SK-N-SH (cell line): ENCODE measurements around the gene SNAI1. TPM values are rescaled to one million over a fixed set of nuclear protein-coding genes. Genes with fewer than 3 reads are reported as not detected.

Experiments used
- CTCF ChIA-PET: fragments of 300-600, 350-600 bp; formaldehyde crosslinking; extraction: SDS; loops from one replicate; lab custom pipeline; 2021; lab: Yijun Ruan, JAX
- POLR2A ChIA-PET: fragments of 350-600 bp; sonication (Branson Sonifier 250); formaldehyde crosslinking; extraction: SDS; loops from one replicate; lab custom pipeline; 2020; ENCODE audit warnings: antibody characterized with exemption, inconsistent platforms; lab: Yijun Ruan, JAX
- DNase-seq: peaks from one replicate; pipeline ENCODE4 v3.0.0; 2012
- H2AFZ ChIP-seq: fragments of 200-600 bp; sonication (generic); 2 replicates; pipeline ENCODE4 v1.8.1; 2016; ENCODE audit warnings: antibody characterized with exemption, mild to moderate bottlenecking, low read depth
- H3F3A ChIP-seq: fragments of 200-600 bp; sonication (generic); replicated peaks from 2 replicates; pipeline ENCODE3; 2016; ENCODE audit warnings: antibody characterized with exemption, mild to moderate bottlenecking; ENCODE audit not compliant: insufficient read depth
- H3K27ac ChIP-seq, 2 experiments: fragments of 200-500 bp in 1 of 2; fragments of 200-600 bp in 1 of 2; sonication (Bioruptor generic) in 1 of 2; sonication (generic), shearing (Covaris generic) in 1 of 2; 2 replicates each; pipeline versions ENCODE4 v1.5.1 to v1.6.1; 2014 to 2016; ENCODE audit warnings: low read depth in 2 of 2, inconsistent platforms in 1 of 2, low read length in 1 of 2, mild to moderate bottlenecking in 1 of 2, mixed read lengths in 1 of 2
- H3K27me3 ChIP-seq: fragments of 200-600 bp; sonication (generic), shearing (Covaris generic); 2 replicates; pipeline ENCODE4 v1.6.1; 2016; ENCODE audit warnings: mixed run types; ENCODE audit not compliant: insufficient read depth
- H3K36me3 ChIP-seq, 2 experiments: fragments of 200-500 bp in 1 of 2; fragments of 200-600 bp in 1 of 2; sonication (Bioruptor generic) in 1 of 2; sonication (generic) in 1 of 2; replicated peaks in 1 of 2; 2 replicates each; pipeline versions ENCODE3 to v1.5.1; 2014 to 2016; ENCODE audit warnings: low read length in 1 of 2, mild to moderate bottlenecking in 1 of 2; ENCODE audit not compliant: insufficient read depth in 2 of 2, control insufficient read depth in 1 of 2
- H3K4me1 ChIP-seq, 2 experiments: fragments of 200-500 bp in 1 of 2; fragments of 200-600 bp in 1 of 2; sonication (Bioruptor generic) in 1 of 2; sonication (generic), shearing (Covaris generic) in 1 of 2; 2 replicates each; pipeline versions ENCODE4 v1.5.1 to v1.6.1; 2014 to 2016; ENCODE audit warnings: low read depth in 1 of 2, low read length in 1 of 2, mixed run types in 1 of 2; ENCODE audit not compliant: insufficient read depth in 2 of 2, control insufficient read depth in 1 of 2
- H3K4me2 ChIP-seq: fragments of 200-600 bp; sonication (generic), shearing (Covaris generic); 2 replicates; pipeline ENCODE4 v1.6.1; 2017; ENCODE audit warnings: mixed run types
- H3K4me3 ChIP-seq, 2 experiments: fragments of 200-500 bp in 1 of 2; fragments of 200-600 bp in 1 of 2; sonication (Bioruptor generic) in 1 of 2; sonication (generic), shearing (Covaris generic) in 1 of 2; 2 replicates each; pipeline versions ENCODE4 v1.5.1 to v1.8.1; 2014 to 2016; ENCODE audit warnings: low read depth in 2 of 2, inconsistent platforms in 1 of 2, low read length in 1 of 2, mild to moderate bottlenecking in 1 of 2, mixed read lengths in 1 of 2, moderate library complexity in 1 of 2
- H3K79me2 ChIP-seq: fragments of 200-600 bp; sonication (generic); 2 replicates; pipeline ENCODE4 v1.8.1; 2017; ENCODE audit warnings: mild to moderate bottlenecking; ENCODE audit not compliant: insufficient read depth
- H3K9ac ChIP-seq: fragments of 200-600 bp; sonication (generic); 2 replicates; pipeline ENCODE4 v1.6.1; 2017; ENCODE audit warnings: mixed run types
- H3K9me2 ChIP-seq: fragments of 200-600 bp; sonication (generic); 2 replicates; pipeline ENCODE4 v1.6.1; 2017; ENCODE audit warnings: mixed run types
- H3K9me3 ChIP-seq: fragments of 200-600 bp; sonication (generic); 2 replicates; pipeline ENCODE4 v1.6.1; 2017; ENCODE audit warnings: mixed run types, mild to moderate bottlenecking, moderate library complexity
- H4K20me1 ChIP-seq: fragments of 200-600 bp; sonication (generic); 2 replicates; pipeline ENCODE4 v1.6.1; 2017; ENCODE audit warnings: mild to moderate bottlenecking, mixed run types; ENCODE audit not compliant: insufficient read depth
- CHD2 ChIP-seq: fragments of 150-350 bp; IDR thresholded peaks from 2 replicates; pipeline ENCODE4 v1.6.1; 2018; ENCODE audit warnings: low read length; ENCODE audit not compliant: partially characterized antibody
- EP300 ChIP-seq, 2 experiments: IDR thresholded peaks; 2 replicates each; pipeline versions ENCODE4 v1.4.0 to v1.6.1; 2012; ENCODE audit warnings: borderline replicate concordance in 1 of 2, low read depth in 1 of 2, low read length in 1 of 2
- EZH2phosphoT487 ChIP-seq: fragments of 200-600 bp; sonication (generic); IDR thresholded peaks from 2 replicates; pipeline ENCODE4 v1.6.1; 2017; ENCODE audit warnings: low read depth, mixed run types, mild to moderate bottlenecking, antibody characterized with exemption, moderate library complexity, borderline replicate concordance
- FOSL2 ChIP-seq: IDR thresholded peaks from 2 replicates; pipeline ENCODE4 v1.4.0; 2012; ENCODE audit warnings: low read depth, mild to moderate bottlenecking, moderate library complexity, borderline replicate concordance
- GABPA ChIP-seq: IDR thresholded peaks from 2 replicates; pipeline ENCODE4 v1.4.0; 2012; ENCODE audit warnings: low read depth, mild to moderate bottlenecking
- JUND ChIP-seq: IDR thresholded peaks from 2 replicates; pipeline ENCODE4 v1.4.0; 2012
- MEF2A ChIP-seq: IDR thresholded peaks from 2 replicates; pipeline ENCODE4 v1.4.0; 2012; ENCODE audit warnings: low read depth, borderline replicate concordance
- NRF1 ChIP-seq: IDR thresholded peaks from 2 replicates; pipeline ENCODE4 v1.6.1; 2012; ENCODE audit warnings: low read depth, mild to moderate bottlenecking, low read length
- POLR2AphosphoS5 ChIP-seq: IDR thresholded peaks from 2 replicates; pipeline ENCODE4 v1.6.1; 2012; ENCODE audit warnings: low read depth, low read length
- TAF1 ChIP-seq: IDR thresholded peaks from 2 replicates; pipeline ENCODE4 v1.6.1; 2012; ENCODE audit warnings: low read depth, mild to moderate bottlenecking, low read length, moderate library complexity, borderline replicate concordance
- TCF12 ChIP-seq: IDR thresholded peaks from 2 replicates; pipeline ENCODE4 v1.4.0; 2012
- YY1 ChIP-seq: IDR thresholded peaks from 2 replicates; pipeline ENCODE4 v1.4.0; 2012; ENCODE audit warnings: low read depth, mild to moderate bottlenecking
- WGBS: methylation state at CpG from one replicate; pipeline ENCODE4 v1.1.6; 2017; ENCODE audit warnings: low lambda C conversion rate; 5-methylcytosine and 5-hydroxymethylcytosine counted together
- polyA plus RNA-seq, 3 experiments: library from polyadenylated mRNA; depleted of rRNA; stranded (reverse); fragments of >200 nt; gene quantifications; 2 replicates each; pipeline ENCODE4 v1.2.3, GENCODE V29; 2012
- TF ChIP-seq, protein P1 (sequence below): fragments of 200-600 bp; sonication (generic); IDR thresholded peaks from 2 replicates; pipeline ENCODE4 v1.6.1; 2017; ENCODE audit warnings: antibody characterized with exemption, mild to moderate bottlenecking, moderate library complexity
- TF ChIP-seq, protein P2 (sequence below): fragments of 150-350 bp; IDR thresholded peaks from 2 replicates; pipeline ENCODE4 v1.6.1; 2017; ENCODE audit warnings: antibody characterized with exemption, low read length, low read depth, borderline replicate concordance
- TF ChIP-seq, protein P3 (sequence below): IDR thresholded peaks from 2 replicates; pipeline ENCODE4 v1.6.1; 2012; ENCODE audit warnings: mild to moderate bottlenecking, low read depth, low read length, moderate library complexity
- TF ChIP-seq, protein P4 (sequence below): IDR thresholded peaks from 2 replicates; pipeline ENCODE4 v1.4.0; 2012; ENCODE audit warnings: low read depth

SNAI1 gene
- polyA plus RNA-seq, 1 of the 3 experiments (the other 2 are of a cell fraction): 6.2 TPM

DNA sequence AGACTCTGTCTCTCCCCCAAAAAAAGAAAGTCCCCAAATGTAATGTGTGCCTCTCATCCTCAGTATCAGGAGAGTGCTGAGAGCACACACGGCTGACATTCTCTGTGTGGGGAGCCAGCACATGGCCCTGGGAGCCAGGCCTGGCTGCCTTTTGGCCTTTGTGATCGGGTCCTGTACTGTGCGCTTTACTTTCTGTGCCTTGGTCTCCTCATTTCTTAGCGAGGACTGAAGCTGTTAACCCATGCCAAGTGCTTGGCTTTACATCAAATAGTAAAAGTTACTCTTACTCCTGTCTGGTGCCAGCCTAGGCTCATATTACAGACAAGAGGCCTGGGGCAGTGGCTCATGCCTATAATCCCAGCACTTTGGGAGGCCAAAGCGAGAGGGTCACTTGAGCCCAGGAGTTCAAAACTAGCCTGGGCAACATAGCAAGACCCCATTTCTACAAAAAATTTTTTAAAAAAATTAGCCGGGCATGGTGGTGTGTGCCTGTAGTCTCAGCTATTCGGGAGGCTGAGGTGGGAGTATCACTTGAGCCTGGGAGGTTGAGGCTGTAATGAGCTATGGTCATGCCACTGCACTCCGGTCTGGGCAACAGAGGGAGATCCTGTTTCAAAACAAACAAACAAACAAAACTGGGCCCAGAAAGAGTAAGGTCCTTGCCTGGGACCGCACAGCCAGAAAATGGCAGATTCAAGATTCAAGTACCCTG lies 50.3 kb downstream of the SNAI1 start:
- POLR2A ChIA-PET: no interaction called here
- peaks cover 30 to 31% of the 10 kb centered on the region in 2 experiments; a peak in 3 of 4 replicates for H3K4me1 ChIP-seq

More for the DNA sequence above, 50.3 kb downstream of the SNAI1 start:
- TF ChIP-seq, protein P1, sequence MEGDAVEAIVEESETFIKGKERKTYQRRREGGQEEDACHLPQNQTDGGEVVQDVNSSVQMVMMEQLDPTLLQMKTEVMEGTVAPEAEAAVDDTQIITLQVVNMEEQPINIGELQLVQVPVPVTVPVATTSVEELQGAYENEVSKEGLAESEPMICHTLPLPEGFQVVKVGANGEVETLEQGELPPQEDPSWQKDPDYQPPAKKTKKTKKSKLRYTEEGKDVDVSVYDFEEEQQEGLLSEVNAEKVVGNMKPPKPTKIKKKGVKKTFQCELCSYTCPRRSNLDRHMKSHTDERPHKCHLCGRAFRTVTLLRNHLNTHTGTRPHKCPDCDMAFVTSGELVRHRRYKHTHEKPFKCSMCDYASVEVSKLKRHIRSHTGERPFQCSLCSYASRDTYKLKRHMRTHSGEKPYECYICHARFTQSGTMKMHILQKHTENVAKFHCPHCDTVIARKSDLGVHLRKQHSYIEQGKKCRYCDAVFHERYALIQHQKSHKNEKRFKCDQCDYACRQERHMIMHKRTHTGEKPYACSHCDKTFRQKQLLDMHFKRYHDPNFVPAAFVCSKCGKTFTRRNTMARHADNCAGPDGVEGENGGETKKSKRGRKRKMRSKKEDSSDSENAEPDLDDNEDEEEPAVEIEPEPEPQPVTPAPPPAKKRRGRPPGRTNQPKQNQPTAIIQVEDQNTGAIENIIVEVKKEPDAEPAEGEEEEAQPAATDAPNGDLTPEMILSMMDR: no peak
- TF ChIP-seq MEF2A (no peak), POLR2AphosphoS5 (no peak), CHD2 (no peak), EP300 (IDR thresholded peaks at IDR 0.05; ENCODE audit: borderline replicate concordance in 1 of 2, low read depth in 1 of 2, low read length in 1 of 2) (no peak), JUND (no peak), FOSL2 (no peak), GABPA (no peak), TAF1 (no peak), YY1 (no peak), NRF1 (no peak), TCF12 (no peak), EZH2phosphoT487 (no peak)
- TF ChIP-seq, protein P2, sequence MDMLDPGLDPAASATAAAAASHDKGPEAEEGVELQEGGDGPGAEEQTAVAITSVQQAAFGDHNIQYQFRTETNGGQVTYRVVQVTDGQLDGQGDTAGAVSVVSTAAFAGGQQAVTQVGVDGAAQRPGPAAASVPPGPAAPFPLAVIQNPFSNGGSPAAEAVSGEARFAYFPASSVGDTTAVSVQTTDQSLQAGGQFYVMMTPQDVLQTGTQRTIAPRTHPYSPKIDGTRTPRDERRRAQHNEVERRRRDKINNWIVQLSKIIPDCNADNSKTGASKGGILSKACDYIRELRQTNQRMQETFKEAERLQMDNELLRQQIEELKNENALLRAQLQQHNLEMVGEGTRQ: no peak
- TF ChIP-seq, protein P3, sequence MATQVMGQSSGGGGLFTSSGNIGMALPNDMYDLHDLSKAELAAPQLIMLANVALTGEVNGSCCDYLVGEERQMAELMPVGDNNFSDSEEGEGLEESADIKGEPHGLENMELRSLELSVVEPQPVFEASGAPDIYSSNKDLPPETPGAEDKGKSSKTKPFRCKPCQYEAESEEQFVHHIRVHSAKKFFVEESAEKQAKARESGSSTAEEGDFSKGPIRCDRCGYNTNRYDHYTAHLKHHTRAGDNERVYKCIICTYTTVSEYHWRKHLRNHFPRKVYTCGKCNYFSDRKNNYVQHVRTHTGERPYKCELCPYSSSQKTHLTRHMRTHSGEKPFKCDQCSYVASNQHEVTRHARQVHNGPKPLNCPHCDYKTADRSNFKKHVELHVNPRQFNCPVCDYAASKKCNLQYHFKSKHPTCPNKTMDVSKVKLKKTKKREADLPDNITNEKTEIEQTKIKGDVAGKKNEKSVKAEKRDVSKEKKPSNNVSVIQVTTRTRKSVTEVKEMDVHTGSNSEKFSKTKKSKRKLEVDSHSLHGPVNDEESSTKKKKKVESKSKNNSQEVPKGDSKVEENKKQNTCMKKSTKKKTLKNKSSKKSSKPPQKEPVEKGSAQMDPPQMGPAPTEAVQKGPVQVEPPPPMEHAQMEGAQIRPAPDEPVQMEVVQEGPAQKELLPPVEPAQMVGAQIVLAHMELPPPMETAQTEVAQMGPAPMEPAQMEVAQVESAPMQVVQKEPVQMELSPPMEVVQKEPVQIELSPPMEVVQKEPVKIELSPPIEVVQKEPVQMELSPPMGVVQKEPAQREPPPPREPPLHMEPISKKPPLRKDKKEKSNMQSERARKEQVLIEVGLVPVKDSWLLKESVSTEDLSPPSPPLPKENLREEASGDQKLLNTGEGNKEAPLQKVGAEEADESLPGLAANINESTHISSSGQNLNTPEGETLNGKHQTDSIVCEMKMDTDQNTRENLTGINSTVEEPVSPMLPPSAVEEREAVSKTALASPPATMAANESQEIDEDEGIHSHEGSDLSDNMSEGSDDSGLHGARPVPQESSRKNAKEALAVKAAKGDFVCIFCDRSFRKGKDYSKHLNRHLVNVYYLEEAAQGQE: no peak
- TF ChIP-seq, protein P4, sequence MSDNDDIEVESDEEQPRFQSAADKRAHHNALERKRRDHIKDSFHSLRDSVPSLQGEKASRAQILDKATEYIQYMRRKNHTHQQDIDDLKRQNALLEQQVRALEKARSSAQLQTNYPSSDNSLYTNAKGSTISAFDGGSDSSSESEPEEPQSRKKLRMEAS: no peak
- Histone ChIP-seq H3K9me2 (no peaks in the 10 kb centered on the region), H4K20me1 (no peaks in the 10 kb centered on the region), H3K27me3 (no peaks in the 10 kb centered on the region), H2AFZ (no peak overlapping the region), H3K4me2 (0 out of 2 replicates have a peak overlapping the region, but pooled peaks have one; percentile 20), H3F3A (peaks cover 28% of the 10 kb centered on the region), H3K9ac (peak overlapping the region; percentile 61; the same call in 1 of the 2 replicates), H3K27ac (peak overlapping the region in 1 of 2 experiments; percentile 97; a peak in 2 of 4 replicates), H3K79me2 (no peaks in the 10 kb centered on the region), H3K36me3 (no peaks in the 10 kb centered on the region), H3K4me3 (no peak overlapping the region), H3K9me3 (no peaks in the 10 kb centered on the region)
- CTCF ChIA-PET: no interaction called here
- DNase-seq: no peak
- 84% methylated on average over 7 of the region's 9 CpGs for WGBS
